Measurements from ENCODE around the gene MAPKAP1.

DNA sequence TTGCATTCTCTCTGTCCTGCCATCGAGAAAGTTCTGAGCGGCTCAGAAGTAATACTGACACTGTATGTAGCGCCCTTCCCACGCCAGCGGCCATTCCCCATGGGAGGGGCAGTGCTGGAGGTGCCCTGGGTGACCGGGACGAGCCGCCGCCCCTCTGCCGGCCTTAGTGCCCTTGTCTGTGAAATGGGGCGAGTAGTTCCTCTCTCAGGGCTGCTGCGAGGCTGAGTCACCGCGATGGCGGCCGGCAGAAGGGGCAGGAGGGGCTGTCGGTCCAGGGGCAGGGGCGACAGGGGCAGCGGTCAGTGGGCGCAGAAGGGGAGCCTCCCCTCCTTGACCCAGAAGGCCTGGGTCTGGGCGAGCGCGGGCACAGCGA, 296.5 kb downstream of the MAPKAP1 start:
- no peak for TF ChIP-seq ZNF274 (IDR thresholded peaks at IDR 0.05; ENCODE audit: low read depth, low read length)
- TF ChIP-seq YY1 (IDR thresholded peaks at IDR 0.05; ENCODE audit: insufficient read depth, insufficient read length), result no peak
